Embryonic facial prominence (tissue), 1 donor: Measurements from ENCODE around the gene GARIN5B.
A peak's percentile ranks its signal among the peaks of the same experiment; 100 is the strongest.

Experiments used
- DNase-seq: peaks from one replicate; pipeline ENCODE4 v3.0.0-alpha.2; 2016; ENCODE audit errors: extremely low spot score

Gene GARIN5B

DNA sequence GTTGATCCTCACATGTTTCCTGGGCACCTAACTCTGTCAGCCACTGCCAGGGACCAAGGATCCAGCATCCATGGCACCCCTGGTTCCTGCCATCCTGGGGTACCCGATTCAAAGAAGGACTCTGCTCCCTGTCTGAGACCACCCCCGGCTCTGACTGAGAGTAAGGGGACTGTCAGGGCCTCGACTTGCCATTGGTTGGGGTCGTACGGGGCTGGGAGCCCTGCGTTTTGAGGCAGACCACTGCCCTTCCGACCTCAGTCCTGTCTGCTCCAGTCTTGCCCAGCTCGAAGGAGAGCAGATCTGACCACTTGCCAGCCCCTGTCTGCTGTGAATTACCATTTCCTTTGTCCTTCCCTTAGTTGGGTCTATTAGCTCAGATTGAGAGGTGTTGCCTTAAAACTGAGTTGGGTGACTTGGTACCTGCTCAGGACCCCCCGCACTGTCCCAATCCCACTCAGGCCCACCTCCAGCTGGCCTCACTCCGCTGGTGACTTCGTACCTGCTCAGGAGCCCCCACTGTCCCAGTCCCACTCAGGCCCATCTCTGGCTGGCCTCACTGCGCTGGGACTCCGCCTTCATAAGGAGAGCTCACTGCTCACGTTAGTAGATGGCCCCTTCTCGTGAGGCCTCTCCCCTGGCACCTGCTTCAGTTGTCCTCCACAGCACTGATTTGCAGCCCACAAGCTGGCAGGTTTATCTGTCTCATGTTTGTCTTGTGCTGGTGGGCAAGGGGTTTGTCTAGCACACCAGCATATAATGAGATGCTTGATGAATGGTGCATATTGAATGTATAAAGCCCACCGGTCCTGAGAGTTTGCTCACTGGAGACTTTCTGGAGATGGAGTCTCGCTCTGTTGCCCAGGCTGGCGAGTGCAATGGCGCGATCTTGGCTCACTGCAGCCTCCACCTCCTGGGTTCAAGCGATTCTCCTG, 26.6 kb upstream of the GARIN5B start:
- no peak for DNase-seq

DNA sequence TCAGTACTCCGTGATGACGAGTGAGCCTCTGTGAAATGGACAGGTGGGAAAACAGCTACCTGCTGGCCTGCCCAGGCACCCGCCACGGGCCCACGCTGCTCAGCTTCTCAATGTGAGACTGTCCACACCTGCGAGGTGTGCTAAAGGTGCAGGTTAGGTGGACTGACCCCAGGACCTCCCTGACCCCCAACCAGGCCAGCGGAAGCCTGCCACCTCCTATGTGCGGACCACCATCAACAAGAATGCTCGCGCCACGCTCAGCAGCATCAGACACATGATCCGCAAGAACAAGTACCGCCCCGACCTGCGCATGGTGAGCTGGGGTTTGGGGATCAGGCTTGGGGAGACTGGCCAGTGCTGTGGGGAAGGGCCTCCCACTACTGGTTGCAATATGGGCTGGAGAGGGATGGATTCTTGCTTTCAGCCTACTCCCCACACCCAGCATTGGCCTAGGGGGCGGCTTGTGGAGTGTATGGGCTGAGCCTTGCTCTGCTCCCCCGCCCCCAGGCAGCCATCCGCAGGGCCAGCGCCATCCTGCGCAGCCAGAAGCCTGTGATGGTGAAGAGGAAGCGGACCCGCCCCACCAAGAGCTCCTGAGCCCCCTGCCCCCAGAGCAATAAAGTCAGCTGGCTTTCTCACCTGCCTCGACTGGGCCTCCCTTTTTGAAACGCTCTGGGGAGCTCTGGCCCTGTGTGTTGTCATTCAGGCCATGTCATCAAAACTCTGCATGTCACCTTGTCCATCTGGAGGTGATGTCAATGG, 24.9 kb upstream of the GARIN5B start:
- no peak for DNase-seq

- DNase-seq = no peak
Observed at GRCh38 chr19:55386493-55386971, 23.5 kb upstream of the GARIN5B start.

- peak; percentile 96 for DNase-seq
Observed at GRCh38 chr19:55385724-55386492, 22.8 kb upstream of the GARIN5B start, which contains the start of gene RPL28. TSS of gene RPL28 (plus strand) at chr19:55385932. CDS start at chr19:55386358, 426 bp downstream.

DNA sequence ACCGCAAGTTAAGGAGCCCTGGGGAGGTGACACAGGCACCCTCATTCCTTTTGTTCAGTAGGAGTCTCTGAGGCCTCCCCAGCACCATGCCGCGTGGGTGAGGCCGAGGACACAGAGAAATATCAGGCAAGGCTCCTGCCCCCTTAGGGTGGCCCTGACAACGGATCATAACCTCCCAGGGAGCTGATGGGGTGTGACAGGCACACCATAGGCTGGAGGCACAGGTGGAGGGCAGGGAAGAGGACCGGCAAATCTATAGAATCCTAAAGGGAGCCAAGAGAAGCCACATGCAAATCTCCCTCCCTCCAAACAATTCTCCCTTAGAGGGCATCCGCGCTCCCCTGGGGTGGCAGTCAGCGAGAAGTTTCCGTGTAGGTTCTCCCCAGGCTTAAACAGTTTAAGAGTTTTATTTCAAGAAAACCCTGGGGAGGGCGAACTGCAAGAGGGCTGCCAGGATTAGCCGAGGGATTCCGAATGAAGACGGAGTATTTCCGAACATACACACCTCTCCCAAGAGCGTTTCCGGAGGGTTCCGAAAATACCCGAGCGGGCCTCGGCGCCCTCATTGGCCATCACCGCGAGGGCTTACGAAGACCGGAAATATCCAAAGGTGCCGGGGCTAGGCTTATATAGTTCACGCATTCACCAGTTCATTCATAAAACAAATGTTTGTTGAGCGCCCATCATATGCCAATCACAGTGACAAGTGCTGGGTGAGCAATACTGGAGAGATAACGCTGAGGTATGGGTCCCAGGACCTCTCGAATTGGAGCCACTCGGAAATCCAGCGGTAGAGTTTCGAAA, 22.1 kb upstream of the GARIN5B start:
- DNase-seq = peak; percentile 87

DNA sequence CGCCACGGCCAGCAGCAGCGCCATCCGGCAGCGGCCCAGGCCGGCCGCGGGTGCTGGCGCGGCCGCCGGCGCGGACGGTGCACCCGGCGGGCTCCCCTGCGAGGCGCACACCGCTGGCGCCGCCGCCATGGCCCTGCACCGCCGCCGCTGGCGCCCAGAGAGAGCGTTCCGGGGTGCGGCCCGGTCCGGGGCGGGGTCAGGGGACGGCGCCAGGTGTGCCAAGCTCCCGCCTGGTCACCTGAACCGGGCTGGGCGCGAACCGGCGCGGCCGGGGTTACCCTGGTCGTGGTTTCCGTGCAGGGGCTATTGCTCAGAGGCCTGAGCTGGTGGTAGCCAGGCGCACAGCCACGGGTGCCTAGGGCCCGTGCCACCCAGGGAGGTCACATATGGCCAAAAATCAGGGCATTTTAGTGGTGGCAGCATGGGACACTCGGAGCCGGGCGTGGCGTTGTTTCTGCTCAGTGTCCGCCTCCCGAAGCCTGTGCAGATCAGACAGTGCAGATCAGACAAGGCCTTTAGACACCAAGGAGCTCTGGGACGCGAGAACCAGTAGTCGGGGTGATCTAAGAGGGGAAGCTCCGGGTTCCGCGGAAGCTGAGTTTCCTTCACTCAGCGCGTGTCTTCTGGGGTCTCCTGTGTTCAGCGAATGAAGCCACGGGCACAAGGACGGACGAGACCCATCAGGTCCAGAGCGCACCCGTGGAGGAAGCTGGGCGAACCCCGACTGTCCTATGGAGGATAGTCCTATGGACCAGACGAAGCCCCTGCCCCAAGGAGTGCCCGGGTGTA, 21.3 kb upstream of the GARIN5B start, which contains the start of gene TMEM238:
Gene TMEM238 (minus strand): TSS at position 162 of the 789 bp plus-strand sequence. CDS start 33 bp downstream, at position 129.
- no peak for DNase-seq

DNA sequence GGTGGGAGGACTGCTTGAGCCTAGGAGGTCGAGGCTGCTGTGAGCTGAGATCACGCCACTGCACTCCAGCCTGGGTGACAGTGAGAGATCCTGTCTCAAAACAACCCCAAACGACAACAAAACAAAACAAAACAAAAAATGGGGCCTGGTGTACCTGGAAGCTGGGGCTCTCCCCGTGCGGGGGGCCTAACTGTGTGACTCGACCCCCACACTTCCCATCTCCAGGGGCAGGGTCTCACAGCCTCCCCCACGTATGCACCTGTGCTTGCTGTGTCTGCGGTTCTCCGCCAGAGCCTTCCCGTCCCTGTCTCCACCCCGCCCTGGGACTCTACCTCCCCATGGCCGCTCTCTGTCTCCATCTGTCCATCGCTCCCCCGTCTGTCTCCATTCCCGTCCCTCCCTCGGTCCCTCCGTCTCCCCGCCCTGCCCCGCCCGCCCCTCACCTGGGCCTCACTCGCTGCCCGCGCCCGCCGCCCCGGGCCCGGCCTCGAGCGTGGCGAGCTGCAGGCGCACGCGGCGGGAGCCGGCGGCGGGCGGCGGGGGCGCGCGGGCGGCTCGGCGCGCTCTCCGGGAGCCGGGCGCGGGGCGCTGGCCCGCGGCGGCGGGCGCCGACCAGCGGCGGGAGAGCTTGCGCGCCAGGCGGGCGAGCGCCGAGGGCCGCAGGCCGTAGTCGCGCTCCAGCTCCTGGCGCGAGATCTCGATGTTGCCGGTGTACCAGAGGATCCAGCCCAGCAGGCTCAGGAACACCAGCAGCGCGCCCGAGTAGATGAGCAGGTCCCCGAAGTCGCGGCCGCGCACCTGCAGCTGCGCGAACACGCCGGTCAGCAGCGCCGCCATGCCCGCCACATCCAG, 20.4 kb upstream of the GARIN5B start:
- DNase-seq = no peak

DNA sequence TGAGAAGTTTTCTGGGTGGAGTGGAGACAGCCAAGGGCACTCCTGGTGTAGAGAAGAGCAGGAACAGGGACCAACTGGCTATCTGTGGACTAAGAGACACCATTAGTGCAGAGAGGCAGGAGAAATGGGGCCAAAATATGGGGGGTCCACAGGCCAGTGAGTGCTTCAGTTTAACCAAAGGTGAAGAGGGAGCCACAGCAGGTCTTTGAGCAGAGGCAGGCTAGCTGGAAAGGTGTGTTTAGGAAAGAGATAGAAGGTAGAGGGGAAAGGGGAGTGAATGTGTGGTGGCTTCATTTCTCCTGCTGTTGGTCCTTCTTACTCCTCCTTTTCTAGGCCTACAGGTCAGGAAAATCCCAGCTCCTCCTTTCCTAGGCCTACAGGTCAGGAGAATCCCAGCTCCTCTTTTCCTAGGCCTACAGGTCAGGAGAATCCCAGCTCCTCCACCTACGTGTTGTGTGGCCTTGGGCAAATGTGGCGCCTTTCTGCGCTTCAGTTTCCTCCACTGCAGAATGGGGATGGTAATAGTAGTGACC, 19.5 kb upstream of the GARIN5B start:
- no peak for DNase-seq

GRCh38 chr19:55382013-55382412, 19.0 kb upstream of the GARIN5B start:
- no peak for DNase-seq

- DNase-seq = no peak
Observed at GRCh38 chr19:55379174-55379573, 16.1 kb upstream of the GARIN5B start.

DNA sequence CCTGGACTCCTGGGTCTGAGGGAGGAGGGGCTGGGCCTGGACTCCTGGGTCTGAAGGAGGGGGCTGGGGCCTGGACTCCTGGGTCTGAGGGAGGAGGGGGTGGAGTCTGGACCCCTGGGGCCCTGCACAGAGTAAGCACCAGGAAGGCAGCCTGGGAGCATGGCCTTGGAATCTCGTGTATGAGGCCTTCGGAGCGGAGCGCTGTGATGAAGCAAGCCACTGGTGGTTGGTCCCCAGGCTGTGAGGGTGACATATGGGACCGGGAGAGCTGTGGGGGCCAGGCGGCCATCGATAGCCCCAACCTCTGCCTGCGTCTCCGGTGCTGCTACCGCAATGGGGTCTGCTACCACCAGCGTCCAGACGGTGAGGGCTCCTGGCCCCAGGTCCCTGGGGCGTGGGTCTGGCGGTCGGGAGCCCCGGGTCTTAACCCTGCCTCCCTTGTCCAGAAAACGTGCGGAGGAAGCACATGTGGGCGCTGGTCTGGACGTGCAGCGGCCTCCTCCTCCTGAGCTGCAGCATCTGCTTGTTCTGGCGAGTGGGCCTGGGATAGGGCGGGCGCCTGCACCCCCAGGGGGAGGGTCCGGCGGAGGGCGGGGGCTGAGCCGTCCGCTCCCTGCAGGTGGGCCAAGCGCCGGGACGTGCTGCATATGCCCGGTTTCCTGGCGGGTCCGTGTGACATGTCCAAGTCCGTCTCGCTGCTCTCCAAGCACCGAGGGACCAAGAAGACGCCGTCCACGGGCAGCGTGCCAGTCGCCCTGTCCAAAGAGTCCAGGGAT, 14.5 kb upstream of the GARIN5B start:
- DNase-seq = no peak

DNA sequence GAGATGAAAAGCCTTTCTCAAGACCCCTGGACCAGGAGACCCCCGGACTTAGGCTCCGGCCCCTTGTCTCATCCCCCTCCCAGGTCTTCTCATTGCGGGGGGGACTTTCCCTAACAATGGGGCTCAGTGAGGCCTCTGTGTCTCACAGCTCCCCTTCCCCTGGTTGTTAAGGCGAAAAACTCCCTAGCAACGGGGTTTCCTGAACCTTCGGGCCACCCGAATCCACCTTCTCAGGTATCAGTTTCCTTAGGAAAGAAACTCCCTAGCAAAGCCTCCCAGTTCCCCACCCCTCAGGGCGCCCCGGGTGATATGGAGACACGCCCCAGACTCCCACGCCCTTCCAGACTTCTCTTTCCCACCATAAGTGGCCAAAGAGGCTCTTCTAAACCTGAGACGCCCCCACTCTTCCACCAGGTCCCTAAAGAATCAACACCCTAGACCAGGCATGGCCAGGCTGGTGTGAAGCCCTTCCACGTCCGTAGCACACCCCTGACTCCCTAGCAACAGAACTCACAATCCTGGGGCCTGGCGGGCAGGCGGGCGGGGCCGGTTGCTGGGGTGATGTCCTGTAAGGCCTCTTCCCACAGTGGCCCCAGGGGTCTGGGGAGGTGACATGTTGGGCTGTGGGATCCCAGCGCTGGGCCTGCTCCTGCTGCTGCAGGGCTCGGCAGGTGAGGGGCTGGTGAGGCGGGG, 13.3 kb upstream of the GARIN5B start, which contains the start of gene TMEM190:
Gene TMEM190 (plus strand): TSS at position 586 of the 693 bp plus-strand sequence. CDS start 28 bp downstream, at position 614.
- no peak for DNase-seq

DNA sequence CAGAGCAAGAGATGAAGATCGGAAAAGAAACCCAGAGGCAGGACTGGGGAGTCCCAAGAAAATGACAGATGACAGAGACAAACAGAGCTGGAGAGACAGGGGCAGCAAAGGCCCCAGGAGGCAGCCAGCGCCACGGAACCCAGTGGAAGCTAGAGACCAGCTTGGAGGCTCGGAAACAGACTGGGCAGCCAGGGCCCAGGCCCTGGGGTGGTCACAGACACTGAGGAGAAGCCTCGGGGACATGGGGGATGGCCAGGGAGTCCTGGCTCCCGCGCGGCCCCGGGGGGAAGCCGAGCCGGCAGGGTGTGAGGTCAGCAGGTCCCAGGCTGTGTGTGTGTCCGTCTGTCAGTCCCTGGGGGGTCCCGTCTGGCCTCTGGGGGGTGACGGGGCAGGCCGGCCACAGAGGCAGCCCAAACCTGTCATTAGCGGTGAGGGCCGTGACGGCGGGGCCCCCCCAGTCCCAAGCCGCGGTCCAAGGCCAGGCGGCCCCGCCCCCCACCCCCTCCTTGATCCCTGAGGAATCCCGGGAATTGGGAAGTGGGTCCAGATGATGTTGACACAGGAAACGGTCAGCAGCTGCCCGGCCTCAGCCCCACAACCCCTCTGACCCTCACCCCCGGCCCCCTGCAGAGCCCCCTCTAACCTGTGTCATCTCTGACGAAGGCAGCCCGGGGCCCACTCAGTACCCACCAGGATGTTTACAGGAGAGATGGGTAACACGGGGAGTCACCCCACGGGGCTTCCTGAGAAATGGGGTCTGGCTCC, 11.1 kb upstream of the GARIN5B start:
- DNase-seq = no peak

DNA sequence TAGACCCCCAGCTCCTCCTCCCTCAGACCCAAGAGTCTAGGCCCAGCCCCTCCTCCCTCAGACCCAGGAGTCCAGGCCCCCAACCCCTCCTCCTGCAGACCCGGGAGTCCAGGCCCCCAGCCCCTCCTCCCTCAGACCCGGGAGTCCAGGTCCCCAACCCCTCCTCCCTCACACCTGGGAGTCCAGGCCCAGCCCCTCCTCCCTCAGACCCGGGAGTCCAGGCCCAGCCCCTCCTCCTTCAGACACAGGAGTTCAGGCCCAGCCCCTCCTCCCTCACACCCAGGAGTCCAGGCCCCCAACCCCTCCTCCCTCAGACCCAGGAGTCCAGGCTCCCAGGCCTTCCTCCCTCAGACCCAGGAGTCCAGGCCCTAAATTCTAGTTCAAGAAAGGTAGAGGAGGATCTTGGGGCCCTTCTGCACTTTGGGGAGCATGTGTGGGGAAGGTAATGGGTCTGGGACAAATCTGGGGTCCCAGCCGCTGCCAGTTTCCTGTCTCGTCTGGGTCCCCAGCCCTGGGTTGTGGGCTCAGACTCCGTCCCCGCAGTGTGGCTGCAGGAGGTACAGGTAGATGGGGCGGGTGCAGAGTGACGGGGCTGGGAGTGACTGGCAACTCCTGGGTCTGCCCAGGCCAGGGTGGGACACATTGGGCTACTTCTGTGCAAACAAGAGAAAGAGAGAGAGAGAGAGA, 10.4 kb upstream of the GARIN5B start:
- no peak for DNase-seq

DNA sequence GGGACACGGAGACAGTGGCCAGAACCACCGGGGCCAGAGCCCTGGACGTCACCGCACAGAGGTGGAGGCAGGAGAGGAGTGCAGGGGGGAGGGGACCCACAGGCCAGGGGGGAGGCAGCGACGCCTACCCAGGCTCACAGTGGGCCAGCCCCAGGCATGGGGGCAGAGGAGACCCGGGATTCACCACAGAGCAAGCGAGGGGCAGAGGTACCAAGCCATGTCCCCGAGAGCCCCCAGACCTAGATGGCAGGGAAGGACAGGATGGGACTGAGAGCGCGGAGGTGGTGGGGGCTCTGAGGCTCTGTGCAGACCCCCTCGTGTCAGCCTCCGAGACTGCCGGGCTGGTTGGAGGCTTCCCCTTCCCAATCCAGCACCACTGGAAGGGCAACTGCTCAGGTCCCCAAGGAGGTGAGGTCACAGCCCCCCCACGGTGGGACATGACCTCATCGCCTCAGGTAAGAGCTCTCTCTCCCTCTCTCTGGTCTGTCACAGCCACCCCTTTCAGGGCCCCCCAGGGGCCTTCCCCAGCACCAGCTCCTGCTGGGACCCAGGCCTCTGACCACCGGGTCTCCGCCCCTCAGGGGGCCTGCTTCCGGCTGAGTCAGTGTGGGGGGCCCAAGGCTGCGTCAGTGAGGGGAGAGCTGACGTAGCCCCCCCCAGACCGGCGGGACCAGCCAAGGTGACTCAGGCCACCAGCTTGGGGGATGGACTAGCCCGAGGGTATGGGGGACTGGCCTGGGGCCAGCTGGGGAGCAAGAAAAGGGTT, 9.4 kb upstream of the GARIN5B start:
- DNase-seq = no peak
